Mesenchymal stem cell (in vitro differentiated cells and primary cell): ENCODE results near the gene CTBP2.

Source experiments
- DNase-seq: peaks from one replicate; pipeline ENCODE4 v3.0.0-alpha.2; 2013
- H2AFZ ChIP-seq: one replicate; pipeline ENCODE4 v1.6.1; 2013; ENCODE audit warnings: low read depth, mild to moderate bottlenecking, control low read depth, inconsistent platforms, low read length, moderate library complexity
- H2AK5ac ChIP-seq: 2 replicates; pipeline ENCODE4 v1.6.1; 2013; ENCODE audit warnings: low read length, moderate library complexity, mild to moderate bottlenecking, inconsistent platforms; ENCODE audit not compliant: severe bottlenecking
- H2BK120ac ChIP-seq: one replicate; pipeline ENCODE4 v1.6.1; 2013; ENCODE audit warnings: low read depth, mild to moderate bottlenecking, inconsistent platforms, low read length, moderate library complexity
- H2BK12ac ChIP-seq, 2 experiments: one replicate each; pipeline ENCODE4 v1.6.1; 2013; ENCODE audit warnings: inconsistent platforms in 2 of 2, low read length in 2 of 2, mild to moderate bottlenecking in 2 of 2, moderate library complexity in 2 of 2, control low read depth in 1 of 2
- H2BK15ac ChIP-seq: one replicate; pipeline ENCODE4 v1.6.1; 2013; ENCODE audit warnings: mild to moderate bottlenecking, low read depth, inconsistent platforms; ENCODE audit not compliant: poor library complexity, severe bottlenecking
- H2BK5ac ChIP-seq: 2 replicates; pipeline ENCODE4 v1.6.1; 2013; ENCODE audit warnings: low read depth, mild to moderate bottlenecking, low read length, control low read depth, inconsistent platforms; ENCODE audit not compliant: poor library complexity, severe bottlenecking
- H3K14ac ChIP-seq, 2 experiments: one replicate each; pipeline ENCODE4 v1.6.1; 2013; ENCODE audit warnings: inconsistent platforms in 2 of 2, low read length in 2 of 2, control low read depth in 1 of 2, mild to moderate bottlenecking in 1 of 2, moderate library complexity in 1 of 2
- H3K18ac ChIP-seq, 2 experiments: one replicate each; pipeline ENCODE4 v1.6.1; 2013; ENCODE audit warnings: inconsistent platforms in 2 of 2, low read length in 2 of 2, control low read depth in 1 of 2, low read depth in 1 of 2, mild to moderate bottlenecking in 1 of 2
- H3K23ac ChIP-seq, 2 experiments: one replicate each; pipeline ENCODE4 v1.6.1; 2013; ENCODE audit warnings: inconsistent platforms in 2 of 2, low read length in 2 of 2, mild to moderate bottlenecking in 2 of 2, moderate library complexity in 2 of 2, control low read depth in 1 of 2
- H3K27ac ChIP-seq: 2 replicates; pipeline ENCODE4 v1.5.1; 2013; ENCODE audit warnings: mild to moderate bottlenecking, moderate library complexity, low read length, control low read depth, inconsistent platforms; ENCODE audit not compliant: poor library complexity, severe bottlenecking
- H3K27me3 ChIP-seq, 2 experiments: 2 replicates each; pipeline versions ENCODE4 v1.6.1 to v1.7.0; 2013; ENCODE audit warnings: low read length in 2 of 2, mild to moderate bottlenecking in 2 of 2, moderate library complexity in 2 of 2, control low read depth in 1 of 2, inconsistent platforms in 1 of 2; ENCODE audit not compliant: control insufficient read depth in 1 of 2, insufficient read depth in 1 of 2
- H3K36me3 ChIP-seq, 2 experiments: 2 replicates each; pipeline versions ENCODE4 v1.6.1 to v1.7.0; 2013; ENCODE audit warnings: low read length in 2 of 2, control low read depth in 1 of 2, inconsistent platforms in 1 of 2, low read depth in 1 of 2, mild to moderate bottlenecking in 1 of 2; ENCODE audit not compliant: insufficient read depth in 2 of 2, control insufficient read depth in 1 of 2
- H3K4ac ChIP-seq, 2 experiments: one replicate each; pipeline ENCODE4 v1.6.1; 2013; ENCODE audit warnings: inconsistent platforms in 2 of 2, low read length in 2 of 2, mild to moderate bottlenecking in 2 of 2, moderate library complexity in 2 of 2, control low read depth in 1 of 2, low read depth in 1 of 2
- H3K4me1 ChIP-seq: 2 replicates; pipeline ENCODE4 v1.6.1; 2013; ENCODE audit warnings: low read depth, low read length, control low read depth; ENCODE audit not compliant: control insufficient read depth, insufficient read depth
- H3K4me2 ChIP-seq: 2 replicates; pipeline ENCODE4 v1.6.1; 2013; ENCODE audit warnings: low read length, mild to moderate bottlenecking, inconsistent platforms; ENCODE audit not compliant: poor library complexity, severe bottlenecking
- H3K4me3 ChIP-seq, 2 experiments: 2 replicates each; pipeline versions ENCODE4 v1.5.1 to v1.7.0; 2013; ENCODE audit warnings: low read length in 2 of 2, mild to moderate bottlenecking in 2 of 2, control low read depth in 1 of 2, low read depth in 1 of 2; ENCODE audit not compliant: insufficient read depth in 1 of 2
- H3K79me1 ChIP-seq: replicated peaks from 2 replicates; pipeline ENCODE4 v1.6.1; 2013; ENCODE audit warnings: mild to moderate bottlenecking, control low read depth, low read length, inconsistent platforms; ENCODE audit not compliant: poor library complexity, severe bottlenecking
- H3K9ac ChIP-seq: 2 replicates; pipeline ENCODE4 v1.7.0; 2013; ENCODE audit warnings: mild to moderate bottlenecking, low read length, moderate library complexity
- H3K9me3 ChIP-seq: 2 replicates; pipeline ENCODE4 v1.7.0; 2013; ENCODE audit warnings: mild to moderate bottlenecking, low read length; ENCODE audit not compliant: control insufficient read depth
- H4K8ac ChIP-seq: one replicate; pipeline ENCODE4 v1.6.1; 2013; ENCODE audit warnings: inconsistent platforms, mild to moderate bottlenecking, low read length, moderate library complexity
- H4K91ac ChIP-seq: one replicate; pipeline ENCODE4 v1.6.1; 2013; ENCODE audit warnings: mild to moderate bottlenecking, low read length, inconsistent platforms
- WGBS: methylation state at CpG from one replicate; pipeline ENCODE4 v1.1.7; 2013; ENCODE audit warnings: mixed read lengths; 5-methylcytosine and 5-hydroxymethylcytosine counted together

CTBP2 gene

GRCh38 chr10:125037145-125037877, 123.1 kb downstream of the CTBP2 start:
- WGBS: 81% methylated on average over 5 of the region's 8 CpGs
- DNase-seq: peak; percentile 84
- no peak overlapping the region for H3K23ac ChIP-seq
- peaks cover 36% of the 10 kb centered on the region for H3K4me1 ChIP-seq
- H3K79me1 ChIP-seq: peaks cover 45% of the 10 kb centered on the region
- H3K4me3 ChIP-seq: no peak overlapping the region
- H3K9me3 ChIP-seq: no peaks in the 10 kb centered on the region
- H3K36me3 ChIP-seq: peaks cover 22 to 29% of the 10 kb centered on the region in 2 experiments
- no peak overlapping the region for H3K14ac ChIP-seq
- H4K91ac ChIP-seq: no peak overlapping the region
- H3K9ac ChIP-seq: no peak overlapping the region
- H4K8ac ChIP-seq: no peak overlapping the region
- H2BK12ac ChIP-seq: no peak overlapping the region
- no peak overlapping the region for H2BK120ac ChIP-seq
- H3K4ac ChIP-seq: no peak overlapping the region
- H2AK5ac ChIP-seq: no peak overlapping the region
- H3K27ac ChIP-seq: peak overlapping the region; percentile 2
- H2BK15ac ChIP-seq: no peak overlapping the region
- no peak overlapping the region for H3K18ac ChIP-seq
- H2BK5ac ChIP-seq: no peak overlapping the region
- no peak overlapping the region for H3K4me2 ChIP-seq
- no peak overlapping the region for H2AFZ ChIP-seq
- H3K27me3 ChIP-seq: no peaks in the 10 kb centered on the region

- H3K4me1 ChIP-seq: peaks cover 38% of the 10 kb centered on the region
- no peak overlapping the region for H3K23ac ChIP-seq
- peak overlapping the region; percentile 72 to 77 for H3K18ac ChIP-seq
- H2BK5ac ChIP-seq: peak overlapping the region; percentile 58
- H3K9ac ChIP-seq: peak overlapping the region; percentile 82
- 73% methylated on average over 5 of the region's 7 CpGs for WGBS
- H3K14ac ChIP-seq: peak overlapping the region; percentile 56 to 77
- H2BK120ac ChIP-seq: peak overlapping the region; percentile 42
- H3K36me3 ChIP-seq: peaks cover 26 to 37% of the 10 kb centered on the region in 2 experiments
- peak overlapping the region; percentile 34 for H3K4me2 ChIP-seq
- H4K91ac ChIP-seq: peak overlapping the region; percentile 60
- H3K4ac ChIP-seq: peak overlapping the region; percentile 24 to 71
- no peaks in the 10 kb centered on the region for H3K9me3 ChIP-seq
- peak overlapping the region; percentile 83 for H3K27ac ChIP-seq
- H4K8ac ChIP-seq: peak overlapping the region; percentile 73
- H3K79me1 ChIP-seq: peaks cover 49% of the 10 kb centered on the region
- H2AK5ac ChIP-seq: peak overlapping the region; percentile 88
- DNase-seq: no peak
- no peaks in the 10 kb centered on the region for H3K27me3 ChIP-seq
- H2BK12ac ChIP-seq: peak overlapping the region; percentile 69 to 95
- no peak overlapping the region for H2AFZ ChIP-seq
- H3K4me3 ChIP-seq: peak overlapping the region in 1 of 2 experiments; percentile 57
- H2BK15ac ChIP-seq: peak overlapping the region; percentile 76
Observed at GRCh38 chr10:125035588-125036295, 124.6 kb downstream of the CTBP2 start.

- Histone ChIP-seq H3K27me3 (no peaks in the 10 kb centered on the region), H3K27ac (peak overlapping the region; percentile 92), H3K14ac (no peak overlapping the region), H2BK12ac (peak overlapping the region; percentile 74 to 79), H2AFZ (no peak overlapping the region), H2BK15ac (peak overlapping the region; percentile 76), H3K4me3 (peak overlapping the region in 1 of 2 experiments; percentile 57), H3K36me3 (peaks cover 26 to 37% of the 10 kb centered on the region in 2 experiments), H3K4me2 (peak overlapping the region; percentile 50), H2BK5ac (peak overlapping the region; percentile 58), H3K4me1 (peaks cover 38% of the 10 kb centered on the region), H3K23ac (no peak overlapping the region), H2AK5ac (peak overlapping the region; percentile 92), H3K18ac (peak overlapping the region; percentile 72 to 93), H4K8ac (peak overlapping the region; percentile 52), H4K91ac (no peak overlapping the region), H3K9me3 (no peaks in the 10 kb centered on the region), H3K9ac (peak overlapping the region; percentile 82), H3K79me1 (peaks cover 54% of the 10 kb centered on the region), H2BK120ac (no peak overlapping the region), H3K4ac (peak overlapping the region; percentile 46 to 78)
- DNase-seq: peak; percentile 96
- WGBS: 6% methylated on average over 9 of the region's 11 CpGs
Observed at GRCh38 chr10:125035136-125035535, 125.2 kb downstream of the CTBP2 start.

GRCh38 chr10:125034675-125035074, 125.7 kb downstream of the CTBP2 start:
- Histone ChIP-seq H4K8ac (peak overlapping the region; percentile 52), H2BK15ac (peak overlapping the region; percentile 76), H3K9ac (peak overlapping the region; percentile 82), H3K4me1 (peaks cover 39% of the 10 kb centered on the region), H3K4ac (peak overlapping the region; percentile 46 to 78), H3K27me3 (no peaks in the 10 kb centered on the region), H3K79me1 (peaks cover 53% of the 10 kb centered on the region), H3K36me3 (peaks cover 26 to 36% of the 10 kb centered on the region in 2 experiments), H3K9me3 (no peaks in the 10 kb centered on the region), H3K27ac (peak overlapping the region; percentile 92), H3K4me3 (peak overlapping the region in 1 of 2 experiments; percentile 57), H2BK5ac (peak overlapping the region; percentile 53), H3K18ac (peak overlapping the region in 1 of 2 experiments; percentile 93), H3K4me2 (peak overlapping the region; percentile 50), H3K23ac (no peak overlapping the region), H2BK12ac (peak overlapping the region; percentile 74 to 79), H2BK120ac (peak overlapping the region; percentile 42), H2AK5ac (peak overlapping the region; percentile 92), H3K14ac (no peak overlapping the region), H2AFZ (no peak overlapping the region), H4K91ac (peak overlapping the region; percentile 52)
- no peak for DNase-seq
- 31% methylated on average over 3 of the region's 3 CpGs for WGBS
